GM19452 (cell line): ENCODE results near the gene RGS17.

Source experiments
- ATAC-seq: cut with Tn5 transposase; IDR thresholded peaks from one replicate; pipeline ENCODE4 v1.9.1; 2021; ENCODE audit not compliant: unreplicated experiment

Gene RGS17

GRCh38 chr6:152959333-152959732 lies 171.7 kb downstream of the RGS17 start:
- no peak for ATAC-seq

GRCh38 chr6:152957796-152958195 lies 173.3 kb downstream of the RGS17 start:
- no peak for ATAC-seq
